SKM-1 (cell line): ENCODE data around the gene MRPL55.

Experiments used
- DNase-seq: peaks from one replicate; lab custom pipeline; 2025; ENCODE audit not compliant: unreplicated experiment; lab: John Stamatoyannopoulos, UW

Gene MRPL55

DNA sequence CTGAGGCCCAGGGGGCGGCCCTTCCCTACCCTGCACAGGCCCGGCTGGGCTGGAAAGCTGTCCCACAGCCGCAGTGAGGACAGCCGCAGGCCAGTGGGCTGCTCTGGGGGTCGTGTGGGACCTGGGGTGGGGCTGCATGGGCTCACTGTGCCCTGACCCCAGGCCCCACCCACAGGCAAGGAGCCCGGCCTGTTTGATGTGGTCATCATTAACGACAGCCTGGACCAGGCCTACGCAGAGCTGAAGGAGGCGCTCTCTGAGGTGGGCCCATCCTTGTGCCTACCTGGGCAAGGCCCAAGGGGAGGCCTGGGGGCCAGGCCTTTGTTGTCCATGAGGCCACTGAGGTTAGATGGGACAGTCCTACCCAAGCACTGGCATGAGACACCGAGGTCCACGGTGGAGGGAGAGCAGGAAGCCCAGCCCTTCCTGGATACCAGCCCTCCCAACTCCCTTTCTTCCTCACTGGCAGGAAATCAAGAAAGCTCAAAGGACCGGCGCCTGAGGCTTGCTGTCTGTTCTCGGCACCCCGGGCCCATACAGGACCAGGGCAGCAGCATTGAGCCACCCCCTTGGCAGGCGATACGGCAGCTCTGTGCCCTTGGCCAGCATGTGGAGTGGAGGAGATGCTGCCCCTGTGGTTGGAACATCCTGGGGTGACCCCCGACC is 39.2 kb upstream of the MRPL55 start:
- DNase-seq, result no peak

DNA sequence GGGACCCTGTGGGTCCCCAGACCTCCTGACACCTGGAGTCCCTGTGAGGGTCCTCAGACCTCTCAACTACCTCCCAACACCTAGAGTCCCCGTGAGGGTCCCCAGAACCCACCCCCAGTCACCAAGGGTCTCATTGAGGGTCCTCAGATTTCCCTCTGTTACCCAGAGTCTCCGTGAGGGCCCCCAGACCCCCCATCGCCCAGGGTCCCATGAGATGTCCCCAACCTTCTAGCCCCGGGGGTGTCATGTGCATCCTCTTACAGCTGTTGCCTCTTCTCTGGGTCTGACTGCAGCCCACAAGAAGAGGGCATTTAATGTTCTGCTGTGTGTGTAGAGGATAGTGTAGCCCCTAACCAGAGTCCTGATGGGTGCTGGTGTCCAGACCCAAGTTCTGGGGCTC is 38.7 kb upstream of the MRPL55 start:
- DNase-seq, result no peak

DNA sequence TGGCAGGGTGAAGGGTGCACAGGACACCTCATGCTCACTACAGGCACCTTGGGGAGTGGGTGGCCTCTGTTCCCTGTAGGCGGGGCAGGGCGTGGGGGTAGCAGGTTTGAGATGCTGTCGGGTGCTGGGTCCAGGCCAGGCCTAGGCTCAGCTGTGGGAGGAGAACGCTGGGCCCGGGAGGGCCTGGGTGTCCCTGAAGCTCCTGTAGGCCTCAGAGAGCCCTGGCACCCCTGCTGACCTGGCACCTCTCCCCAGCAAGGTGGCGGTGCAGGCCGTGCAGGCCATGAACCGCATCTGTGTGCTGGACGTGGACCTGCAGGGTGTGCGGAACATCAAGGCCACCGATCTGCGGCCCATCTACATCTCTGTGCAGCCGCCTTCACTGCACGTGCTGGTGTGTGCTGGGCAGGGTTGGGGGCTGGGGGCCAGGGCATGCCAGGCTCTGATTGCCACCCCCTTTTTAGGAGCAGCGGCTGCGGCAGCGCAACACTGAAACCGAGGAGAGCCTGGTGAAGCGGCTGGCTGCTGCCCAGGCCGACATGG is 38.1 kb upstream of the MRPL55 start:
- DNase-seq, result no peak

DNA sequence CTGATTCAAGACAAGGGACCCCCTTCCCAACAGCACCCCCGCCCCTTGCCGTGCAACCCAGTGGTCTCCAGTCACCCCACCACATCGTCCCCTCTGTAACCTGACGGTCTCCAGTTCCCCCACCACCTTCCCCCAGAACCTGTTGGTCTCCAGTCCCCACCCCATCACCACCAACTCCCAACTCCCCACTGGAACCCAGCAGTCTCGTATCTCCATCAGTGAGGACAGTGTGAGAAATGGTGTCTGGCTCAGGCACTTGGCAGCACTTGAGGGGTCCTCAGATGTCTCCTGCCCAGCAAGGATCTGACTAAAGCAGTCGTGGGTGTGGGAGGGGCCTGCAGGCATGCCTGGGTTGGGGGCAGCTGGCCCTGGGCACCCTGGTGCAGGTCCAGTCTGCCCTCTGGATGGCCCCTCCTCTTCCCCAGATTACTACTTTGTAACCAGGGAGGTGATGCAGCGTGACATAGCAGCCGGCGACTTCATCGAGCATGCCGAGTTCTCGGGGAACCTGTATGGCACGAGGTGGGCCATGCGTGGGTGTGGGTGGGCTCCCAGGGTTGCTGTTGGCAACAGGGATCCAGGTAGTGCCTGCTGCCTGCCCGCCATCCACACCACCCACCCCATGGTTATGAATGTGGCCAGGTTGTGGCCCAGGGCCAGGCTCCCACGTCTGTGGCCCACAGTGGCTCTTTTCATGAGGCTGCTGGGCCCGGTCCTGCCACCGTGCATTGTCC is 37.5 kb upstream of the MRPL55 start:
- DNase-seq, result no peak

DNA sequence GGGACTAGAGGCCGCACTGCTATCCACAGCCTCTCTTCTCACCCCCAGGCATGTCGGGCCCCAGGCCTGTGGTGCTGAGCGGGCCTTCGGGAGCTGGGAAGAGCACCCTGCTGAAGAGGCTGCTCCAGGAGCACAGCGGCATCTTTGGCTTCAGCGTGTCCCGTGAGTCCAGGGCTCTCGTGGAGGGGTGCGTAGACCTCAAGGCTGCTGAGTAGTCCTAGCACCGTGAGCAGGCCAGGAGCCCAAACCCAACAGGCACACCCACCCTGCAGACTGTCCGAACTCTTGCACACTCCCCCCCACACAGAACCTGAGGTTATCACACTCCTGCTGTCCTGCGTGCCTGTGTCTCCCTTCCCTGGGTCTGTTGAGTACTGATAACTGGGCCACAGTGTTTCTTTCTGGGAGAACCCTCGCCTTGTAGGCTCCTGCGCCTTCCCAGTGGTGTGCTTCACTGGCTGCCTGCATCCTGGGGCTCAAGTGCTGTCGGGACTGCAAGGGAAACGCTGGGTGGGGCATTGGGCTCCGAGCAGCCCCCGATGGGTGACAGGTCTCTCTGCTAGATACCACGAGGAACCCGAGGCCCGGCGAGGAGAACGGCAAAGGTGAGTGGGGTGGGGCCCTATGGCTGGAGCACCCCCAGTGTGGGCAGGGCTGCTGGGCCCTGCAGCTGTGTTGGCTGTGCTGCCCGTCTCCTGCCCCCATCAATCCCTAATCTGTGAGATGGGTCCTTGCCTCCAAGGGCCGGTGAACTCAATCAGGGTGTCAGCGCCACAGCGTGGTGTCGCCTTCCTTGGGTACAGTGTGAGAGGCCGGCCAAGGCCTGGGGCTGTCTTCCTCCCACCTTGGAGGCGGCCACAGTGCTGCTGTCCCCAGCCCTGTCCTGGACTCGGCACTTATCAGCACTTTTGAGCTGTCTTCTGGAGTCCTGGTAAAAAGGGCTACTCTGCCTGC is 36.6 kb upstream of the MRPL55 start:
- no peak for DNase-seq

DNA sequence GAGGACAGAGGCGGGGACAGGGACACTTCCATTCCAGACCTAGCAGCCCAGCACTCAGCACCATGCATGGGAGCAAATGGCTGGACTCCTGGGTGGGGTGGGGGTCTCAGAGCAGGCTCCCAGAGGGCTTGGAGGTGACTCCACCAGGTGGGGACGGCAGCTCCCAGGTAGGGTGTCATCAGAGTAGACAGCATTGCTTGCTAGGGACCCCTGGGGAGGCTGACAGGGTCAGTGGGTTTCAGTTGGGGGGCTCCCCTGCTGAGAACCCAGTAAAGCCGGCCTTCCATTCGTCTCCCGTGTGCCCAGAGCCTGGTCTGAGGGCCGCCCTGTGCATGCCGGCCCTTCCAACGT is 35.9 kb upstream of the MRPL55 start:
- no peak for DNase-seq

DNA sequence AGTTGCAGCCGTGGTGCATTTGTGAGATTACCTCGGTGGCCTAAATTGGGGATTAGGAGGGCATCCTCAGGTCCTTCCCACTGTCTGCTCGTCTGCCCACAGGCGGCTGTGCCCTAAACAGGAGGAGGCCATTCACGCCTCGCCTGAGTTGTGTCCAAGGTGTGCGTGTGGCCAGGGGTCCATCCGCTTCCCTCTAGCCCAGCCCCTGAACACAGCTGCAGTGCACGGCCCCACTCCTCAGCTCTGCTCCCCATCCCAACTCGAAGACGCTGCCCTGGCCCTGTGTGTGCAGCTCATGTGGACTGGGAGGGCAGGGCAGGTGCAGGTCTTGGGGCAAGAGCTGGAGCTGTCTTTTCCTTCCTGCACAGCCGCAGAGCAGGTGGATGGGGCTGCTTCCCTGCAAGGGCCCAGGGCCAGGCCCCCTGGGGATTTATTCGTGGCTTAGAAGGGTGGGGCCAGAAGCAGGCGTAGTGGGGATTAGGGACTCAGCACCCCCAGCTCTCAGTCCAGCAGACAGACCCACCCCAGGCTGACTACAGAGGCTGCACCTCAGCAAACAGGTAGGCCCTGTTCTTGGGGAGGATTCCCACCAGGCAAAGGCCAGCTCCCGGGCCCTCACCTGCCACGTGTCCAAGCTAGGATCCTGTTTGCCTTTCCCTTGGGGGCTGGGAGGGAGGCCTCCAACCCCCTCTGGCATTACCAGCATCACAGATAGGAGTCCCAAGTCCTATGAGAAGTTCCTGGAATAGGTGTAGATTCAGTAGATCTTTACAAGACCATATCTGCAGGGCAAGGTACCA is 35.3 kb upstream of the MRPL55 start:
- no peak for DNase-seq

DNA sequence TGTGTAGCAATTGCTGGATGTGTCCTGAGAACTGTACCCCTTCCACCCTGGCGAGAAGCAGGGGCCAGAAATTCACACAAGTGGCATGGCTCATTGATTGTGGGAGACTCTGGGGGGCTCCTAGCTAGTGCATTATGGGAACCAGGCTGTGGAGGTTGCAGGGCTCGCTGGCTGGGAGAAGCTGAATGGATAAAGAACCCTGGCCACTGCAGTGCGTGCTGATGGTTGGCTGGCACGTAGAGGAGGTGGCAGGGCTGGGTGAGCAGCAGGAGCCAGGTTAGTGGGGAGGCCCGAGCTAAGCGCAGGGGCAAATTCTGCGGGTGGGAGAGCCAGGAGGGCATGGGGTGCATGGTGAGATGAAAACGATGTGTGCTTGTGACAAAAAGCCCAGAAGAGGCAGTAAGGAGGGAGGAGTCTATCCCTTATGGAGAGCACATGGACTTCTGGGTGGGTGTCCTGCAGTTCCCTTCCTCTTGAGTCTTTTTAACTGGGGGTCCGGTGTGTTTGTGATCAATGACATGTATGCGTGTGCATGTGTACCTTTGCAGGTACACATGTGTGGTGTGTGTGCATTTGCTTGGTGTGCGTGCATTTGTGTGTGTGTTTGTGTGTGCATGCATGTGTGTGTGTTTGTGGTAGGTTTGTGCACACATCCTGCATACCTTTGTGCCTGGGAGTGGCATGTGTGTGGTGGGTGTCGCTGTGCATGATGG is 34.5 kb upstream of the MRPL55 start:
- DNase-seq, result no peak

DNA sequence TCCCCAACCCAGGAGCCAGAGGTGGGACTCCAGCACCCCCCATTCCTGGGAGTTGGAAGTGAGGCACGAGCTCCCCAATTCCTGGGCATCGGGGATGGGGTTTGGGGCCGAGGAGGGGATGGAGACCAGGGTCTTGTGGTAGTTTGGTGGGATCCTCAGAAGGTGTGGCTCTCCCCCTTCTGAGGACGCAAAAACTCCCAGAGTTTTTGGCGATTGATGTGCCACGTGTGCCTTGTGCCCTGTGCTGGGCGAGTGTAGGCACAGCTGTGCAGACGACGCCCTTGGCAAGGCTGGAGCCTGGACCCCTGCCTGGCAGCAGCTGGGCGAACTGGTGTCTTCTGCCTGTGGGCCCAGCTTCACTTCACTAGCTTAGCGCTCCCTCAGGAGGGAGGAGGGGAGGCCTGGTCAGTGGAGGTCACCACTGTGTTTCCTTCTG is 33.6 kb upstream of the MRPL55 start:
- no peak for DNase-seq

DNA sequence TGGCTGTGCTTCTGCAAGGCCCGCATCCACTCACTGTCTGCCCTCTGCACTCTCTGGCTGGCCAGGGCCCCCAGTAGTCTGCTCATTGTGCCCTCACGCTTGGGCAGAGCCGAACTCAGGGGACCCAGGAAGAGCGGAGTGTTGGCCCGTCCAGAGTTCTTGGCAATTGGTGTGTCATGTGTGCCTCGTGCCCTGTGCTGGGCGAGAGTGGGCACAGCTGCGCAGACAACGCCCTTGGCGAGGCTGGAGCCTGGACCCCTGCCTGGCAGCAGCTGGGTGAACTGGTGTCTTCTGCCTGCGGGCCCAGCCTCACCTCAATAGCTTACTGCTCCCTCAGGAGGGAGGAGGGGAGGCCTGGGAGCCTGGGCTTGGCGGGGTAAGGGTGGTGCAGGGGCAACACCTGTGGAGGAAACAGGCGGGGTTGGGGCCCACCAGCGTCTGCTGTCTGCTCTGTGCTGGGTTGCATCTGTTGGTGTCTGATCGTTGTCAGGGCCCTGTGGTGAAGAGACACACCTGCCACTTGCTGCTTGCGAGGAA is 33.1 kb upstream of the MRPL55 start:
- DNase-seq, result no peak

DNA sequence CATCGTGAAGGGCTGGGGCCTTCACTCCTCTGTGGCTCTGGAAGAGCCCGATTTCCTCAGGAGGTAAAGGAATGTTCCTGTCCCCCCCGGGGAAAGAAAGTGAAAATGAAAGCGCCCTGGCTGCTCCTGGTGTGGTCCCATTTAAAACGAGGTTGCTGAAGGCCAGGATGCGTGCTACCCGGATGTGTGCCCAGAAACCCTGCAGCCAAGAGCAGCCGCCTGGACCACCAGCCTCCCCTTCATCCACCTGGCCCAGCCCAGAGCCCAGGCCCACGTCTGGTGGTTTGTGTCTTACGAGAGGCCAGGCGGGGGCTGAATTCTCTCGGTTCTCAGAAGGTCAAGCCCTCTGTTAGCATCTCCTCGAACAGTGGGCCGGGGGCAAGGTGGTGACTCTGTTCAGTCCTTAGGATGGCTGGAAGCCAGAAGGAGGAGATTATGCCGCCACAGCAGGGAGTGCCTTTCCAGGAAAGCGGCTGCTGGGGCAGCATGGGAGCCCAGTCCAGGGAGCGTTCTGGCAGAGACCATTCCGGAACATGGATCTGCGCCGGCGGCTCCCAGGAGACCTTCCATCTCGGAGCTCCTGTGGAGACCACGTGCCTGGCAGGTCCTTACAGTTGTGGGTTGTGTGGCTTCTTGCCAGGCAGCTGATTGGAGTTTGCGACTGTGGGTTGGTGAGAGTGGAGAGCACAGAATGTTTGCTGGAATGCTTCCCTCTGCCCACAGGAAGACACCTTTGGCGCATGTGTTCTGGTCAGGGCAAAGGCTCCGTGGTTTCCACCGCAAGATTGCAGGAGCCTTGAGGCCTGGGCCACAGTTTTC is 32.3 kb upstream of the MRPL55 start:
- DNase-seq, result no peak

DNA sequence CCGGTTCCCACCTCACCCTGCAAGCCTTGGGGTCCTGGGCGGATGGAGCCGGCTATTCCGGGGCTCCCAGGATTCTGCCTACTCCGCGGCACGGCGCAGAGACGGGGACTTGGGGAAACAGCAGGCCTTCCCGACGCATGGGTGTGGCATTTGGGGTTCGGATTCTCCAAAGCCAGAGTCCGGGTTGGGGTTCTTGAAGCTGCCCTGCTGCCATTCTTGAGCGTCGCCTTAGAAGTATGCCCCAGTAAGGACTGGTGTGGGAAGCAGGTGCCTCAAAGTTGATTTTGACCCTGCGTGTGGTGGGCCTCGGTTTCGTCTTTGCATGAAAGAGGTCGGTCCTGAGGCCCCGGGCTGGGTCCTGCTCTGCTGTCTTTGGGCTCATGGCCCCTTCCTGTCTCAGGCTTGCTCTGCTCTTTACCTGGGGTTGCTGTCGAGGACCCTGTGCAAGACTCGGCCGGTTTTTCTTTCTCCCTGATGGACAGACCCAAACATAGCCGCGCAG is 31.7 kb upstream of the MRPL55 start:
- DNase-seq, result no peak

DNA sequence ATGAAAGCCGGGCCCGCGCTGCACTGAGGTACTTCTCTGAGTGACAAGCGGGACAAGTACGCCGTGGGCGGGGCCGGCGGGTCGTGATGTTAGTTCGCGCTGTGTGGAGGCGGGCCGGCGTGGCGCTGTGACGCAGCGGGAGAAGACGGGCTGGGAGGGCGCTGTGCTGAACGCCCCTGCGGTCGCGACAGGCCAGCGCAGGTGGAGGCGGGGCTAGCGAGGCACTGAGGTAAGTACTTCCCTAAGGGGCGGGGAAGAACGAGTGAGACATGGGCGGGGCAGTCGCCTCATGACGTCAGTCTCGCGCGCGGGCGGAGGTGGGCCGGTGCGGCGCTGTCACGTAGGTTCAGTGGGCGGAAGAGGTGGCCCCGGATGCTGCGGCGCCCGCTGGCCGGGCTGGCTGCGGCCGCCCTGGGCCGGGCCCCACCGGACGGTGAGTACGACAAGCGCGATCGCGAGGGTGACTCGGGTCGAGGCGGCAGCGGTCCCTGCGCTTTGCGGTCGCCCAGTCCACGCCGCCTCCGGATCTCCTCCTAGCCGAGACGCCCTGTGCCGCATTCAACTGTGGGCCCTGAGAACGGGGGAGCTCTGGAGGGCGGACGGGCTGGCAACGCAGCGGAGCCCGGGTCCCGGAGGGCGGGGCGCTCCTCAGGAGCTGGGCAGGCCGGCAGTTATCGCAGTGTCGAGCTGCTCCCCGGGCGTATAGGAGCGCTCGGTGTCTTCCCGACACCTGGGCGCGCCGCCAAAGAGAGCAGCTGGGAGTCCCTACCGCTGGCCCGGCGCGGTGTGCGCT is 31.0 kb upstream of the MRPL55 start, which contains the start of gene GUK1:
TSS of gene GUK1 (plus strand) at position 349 of the 793 bp plus-strand sequence. CDS start at position 373, 24 bp downstream.
- peak; percentile 100 for DNase-seq

DNA sequence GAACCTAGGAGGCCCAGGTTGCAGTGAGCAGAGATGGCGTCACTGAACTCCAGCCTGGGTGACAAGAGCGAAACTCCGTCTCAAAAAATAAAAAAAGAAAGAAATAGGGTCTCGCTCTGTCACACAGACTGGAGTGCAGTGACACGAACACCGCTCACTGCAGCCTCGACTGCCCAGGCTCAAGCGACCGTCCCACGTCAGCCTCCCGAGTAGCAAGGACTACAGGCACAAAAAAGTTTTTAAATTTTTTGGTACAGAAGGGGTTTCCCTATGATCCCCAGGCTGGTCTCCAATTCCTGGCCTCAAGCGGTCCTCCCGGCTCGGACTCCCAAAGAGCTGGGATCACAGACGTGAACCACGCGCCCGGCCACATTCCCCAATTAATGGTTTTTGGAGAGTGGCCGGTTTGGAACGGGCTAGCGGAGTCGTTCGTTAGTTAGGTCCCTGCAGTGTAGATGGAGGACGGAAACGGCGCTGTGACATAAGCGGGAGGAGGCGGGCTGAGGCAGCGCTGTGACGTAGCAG is 30.4 kb upstream of the MRPL55 start:
- no peak for DNase-seq

DNA sequence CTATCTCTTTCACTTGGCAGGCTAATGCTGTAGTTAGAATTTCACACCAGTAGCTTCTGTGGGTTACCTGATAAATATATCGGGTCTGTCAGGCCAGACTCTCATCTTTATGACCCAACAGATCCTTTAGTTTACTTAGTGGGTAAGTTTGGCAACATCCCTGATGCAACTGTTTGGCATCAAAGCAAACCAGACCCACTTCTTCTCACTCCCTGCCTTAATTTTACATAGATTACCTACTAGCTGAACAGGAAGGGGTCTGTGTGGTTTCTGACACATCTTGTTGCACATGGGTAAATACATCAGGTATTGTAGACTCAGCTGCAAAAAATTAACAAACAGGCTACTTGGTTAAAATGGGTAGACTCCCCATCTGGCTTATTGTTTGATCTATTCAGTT is 27.8 kb upstream of the MRPL55 start:
- no peak for DNase-seq

DNA sequence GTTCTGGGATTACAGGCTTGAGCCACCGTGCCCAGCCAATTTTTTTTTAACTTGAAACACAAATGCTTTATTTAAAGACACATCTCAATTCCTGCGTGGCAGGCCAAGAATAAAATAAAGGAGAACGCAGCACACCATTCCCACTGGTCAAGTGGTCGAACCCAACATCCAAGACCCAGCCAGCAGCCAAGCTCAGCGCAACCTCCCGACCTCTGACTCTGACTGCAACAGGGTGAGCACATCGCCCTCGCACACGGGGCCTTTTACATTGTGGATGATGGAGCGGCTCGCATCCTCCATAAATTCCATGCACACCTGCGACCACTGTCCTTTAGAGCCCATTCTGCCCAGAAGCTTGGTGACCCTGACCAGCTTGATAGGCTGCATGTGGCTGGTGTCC is 25.5 kb upstream of the MRPL55 start:
- DNase-seq, result no peak

DNA sequence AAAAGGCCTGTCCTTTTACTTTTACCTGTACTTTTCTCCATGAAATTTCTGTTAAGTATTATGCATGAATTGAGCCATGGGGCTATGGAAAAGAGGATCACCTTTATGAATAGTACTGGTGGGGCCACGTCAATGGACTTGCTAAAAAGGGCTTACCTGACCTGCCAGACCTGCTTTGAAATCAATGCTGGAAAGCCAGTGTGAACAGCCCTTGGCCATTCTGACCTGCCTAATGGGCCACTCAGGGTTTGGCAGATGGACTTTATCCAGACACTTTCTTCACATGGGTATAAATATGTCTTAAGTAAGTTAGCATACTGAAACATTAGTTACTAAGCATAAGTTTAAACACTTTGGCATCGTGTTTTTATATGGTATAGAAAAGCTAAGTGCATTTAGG is 22.7 kb upstream of the MRPL55 start:
- no peak for DNase-seq

DNA sequence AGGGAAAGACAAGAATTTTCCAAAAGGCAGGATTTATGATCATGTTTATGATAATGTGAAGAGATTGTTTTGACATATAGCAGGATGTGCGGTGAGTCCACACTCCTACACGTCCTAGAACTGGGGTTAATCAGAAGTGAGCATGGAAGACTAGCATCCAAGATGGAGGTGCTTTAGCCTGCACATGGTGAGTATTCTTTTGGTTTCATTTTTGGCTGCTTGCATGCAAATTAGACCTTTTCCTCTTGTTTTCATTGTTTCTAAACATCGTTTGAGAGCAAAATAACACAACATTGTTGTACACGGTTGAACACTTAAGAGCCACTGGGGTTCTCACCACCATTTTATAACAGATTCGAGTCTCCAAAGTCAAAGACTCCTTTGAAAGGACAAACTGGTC is 16.1 kb upstream of the MRPL55 start:
- no peak for DNase-seq
